ENCODE measurements around the gene VWF.
"Not testable (repeated sequence)": the region's sequence is repeated elsewhere in the genome, so short reads cannot be mapped to it uniquely, and the experiment has no call there.

DNA sequence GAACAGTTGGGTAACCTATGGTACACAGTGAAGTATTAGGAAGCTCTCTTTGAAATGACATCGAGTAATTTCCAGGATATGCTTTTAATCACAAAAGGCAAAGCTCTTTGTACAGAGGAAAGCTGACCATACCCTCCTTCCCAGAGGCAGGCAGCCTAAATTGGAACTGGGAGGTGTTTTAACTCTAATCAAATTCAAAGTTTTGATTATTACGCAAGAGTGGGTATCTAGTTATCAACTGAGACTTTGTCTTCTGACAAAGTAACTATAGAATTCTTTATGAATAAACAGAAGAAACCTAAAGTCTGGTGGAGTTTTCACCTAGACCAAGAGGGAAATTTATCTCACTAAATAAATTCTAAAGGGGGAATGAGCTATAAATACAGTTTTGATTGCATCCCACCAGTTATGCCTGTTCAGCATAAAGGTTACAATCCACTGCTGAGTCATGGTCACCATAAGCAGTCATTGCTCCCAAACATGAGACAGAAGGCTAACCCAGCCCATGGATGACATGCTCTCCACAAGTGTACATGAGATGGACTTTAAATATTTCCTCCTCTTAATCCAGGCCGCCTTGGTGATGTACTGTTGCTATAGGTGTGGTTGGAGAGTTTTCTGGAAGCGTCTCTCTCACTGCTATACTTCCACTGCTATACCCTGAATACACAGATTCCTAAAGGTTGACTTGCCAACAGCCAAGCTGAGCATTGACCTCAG is 113.7 kb downstream of the VWF start:
- TF ChIP-seq, protein P1, sequence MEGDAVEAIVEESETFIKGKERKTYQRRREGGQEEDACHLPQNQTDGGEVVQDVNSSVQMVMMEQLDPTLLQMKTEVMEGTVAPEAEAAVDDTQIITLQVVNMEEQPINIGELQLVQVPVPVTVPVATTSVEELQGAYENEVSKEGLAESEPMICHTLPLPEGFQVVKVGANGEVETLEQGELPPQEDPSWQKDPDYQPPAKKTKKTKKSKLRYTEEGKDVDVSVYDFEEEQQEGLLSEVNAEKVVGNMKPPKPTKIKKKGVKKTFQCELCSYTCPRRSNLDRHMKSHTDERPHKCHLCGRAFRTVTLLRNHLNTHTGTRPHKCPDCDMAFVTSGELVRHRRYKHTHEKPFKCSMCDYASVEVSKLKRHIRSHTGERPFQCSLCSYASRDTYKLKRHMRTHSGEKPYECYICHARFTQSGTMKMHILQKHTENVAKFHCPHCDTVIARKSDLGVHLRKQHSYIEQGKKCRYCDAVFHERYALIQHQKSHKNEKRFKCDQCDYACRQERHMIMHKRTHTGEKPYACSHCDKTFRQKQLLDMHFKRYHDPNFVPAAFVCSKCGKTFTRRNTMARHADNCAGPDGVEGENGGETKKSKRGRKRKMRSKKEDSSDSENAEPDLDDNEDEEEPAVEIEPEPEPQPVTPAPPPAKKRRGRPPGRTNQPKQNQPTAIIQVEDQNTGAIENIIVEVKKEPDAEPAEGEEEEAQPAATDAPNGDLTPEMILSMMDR (IDR thresholded peaks at IDR 0.05; ENCODE audit: low read length): not testable (repeated sequence)
- not testable (repeated sequence) for TF ChIP-seq EZH2 (optimal IDR thresholded peaks at IDR 0.05; ENCODE audit: low read depth, low read length); EZH2phosphoT487 (IDR thresholded peaks at IDR 0.05; ENCODE audit: low read length)

All from MM.1S (cell line).